ENCODE measurements around the gene MCM7. TPM values are rescaled to one million over a fixed set of nuclear protein-coding genes. Genes with fewer than 3 reads are reported as not detected.

MCM7 gene
- polyA plus RNA-seq, 1 experiment: 39.5 TPM

DNA sequence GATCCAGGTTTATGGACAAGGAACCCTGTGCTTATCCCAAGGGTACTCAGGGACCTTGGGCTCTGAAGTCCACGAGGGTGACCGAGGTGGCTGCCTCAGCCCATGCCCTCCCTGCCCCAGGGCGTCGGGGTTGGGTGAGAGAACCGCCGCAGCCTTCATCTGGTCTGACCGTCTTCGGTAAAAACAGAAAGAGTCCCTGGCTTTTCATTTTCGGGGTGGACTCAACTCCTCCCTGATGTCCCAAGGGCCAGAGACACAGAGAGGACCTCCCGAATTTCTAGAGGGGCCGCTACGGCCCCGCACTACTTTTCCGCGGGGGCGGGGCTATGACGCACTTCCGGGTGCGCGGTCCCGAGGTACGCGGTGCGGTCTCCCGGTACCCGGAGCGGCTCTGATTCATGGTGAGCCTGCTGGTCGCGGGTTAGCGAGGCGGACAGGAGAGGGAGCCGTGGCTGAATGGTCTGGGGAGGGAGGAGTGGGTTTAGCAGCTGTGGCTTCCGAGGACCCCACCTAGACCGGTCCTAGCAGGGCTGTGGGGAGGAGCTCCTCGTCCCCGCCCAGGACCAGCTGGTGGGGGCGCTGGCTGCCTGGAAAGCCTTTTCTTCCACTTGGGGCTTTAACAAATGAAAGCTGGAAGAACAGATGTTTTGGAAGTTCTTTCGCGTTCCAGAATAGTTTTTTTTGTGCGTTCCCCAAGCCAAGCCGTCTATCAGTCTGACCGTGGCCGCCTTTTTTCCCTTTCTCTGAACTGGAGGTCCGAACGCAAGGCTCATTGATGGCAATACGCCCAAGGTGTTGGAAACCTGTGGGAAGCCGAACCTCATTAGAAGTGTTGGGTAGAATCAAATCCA lies 51.5 kb downstream of the MCM7 start, which contains the start of gene ZSCAN21:
ZSCAN21 (plus strand) TSS at position 334 of the 851 bp plus-strand sequence. CDS start 7,233 bp downstream, outside the sequence.
- ChIA-PET CTCF (interaction anchor here (11.8 kb wide), 1 partner anchor 56 kb away, joined by 174 read pairs; no protein-coding TSS in a partner anchor), POLR2A (interaction anchor here (0.6 to 1.7 kb wide), 7 partner anchors 14 to 130 kb away, joined by 3 to 7 read pairs (median 3); partner anchors contain the start of genes TRIM4, ZKSCAN1 and ZNF3)
- Histone ChIP-seq H3K9me3 (ENCODE audit: control insufficient read depth, insufficient read depth, low read length) (no peaks in the 10 kb centered on the region), H3K4me3 (ENCODE audit: low read depth, low read length) (peak within 1 kb of the TSS; percentile 85), H3K27me3 (ENCODE audit: control insufficient read depth, insufficient read depth, low read length) (no peaks in the 10 kb centered on the region), H3K27ac (ENCODE audit: low read depth, low read length) (peak within 1 kb of the TSS; percentile 99)
- peak; percentile 62 for DNase-seq (ENCODE audit: low read depth, low spot score)
- TF ChIP-seq, protein P1, sequence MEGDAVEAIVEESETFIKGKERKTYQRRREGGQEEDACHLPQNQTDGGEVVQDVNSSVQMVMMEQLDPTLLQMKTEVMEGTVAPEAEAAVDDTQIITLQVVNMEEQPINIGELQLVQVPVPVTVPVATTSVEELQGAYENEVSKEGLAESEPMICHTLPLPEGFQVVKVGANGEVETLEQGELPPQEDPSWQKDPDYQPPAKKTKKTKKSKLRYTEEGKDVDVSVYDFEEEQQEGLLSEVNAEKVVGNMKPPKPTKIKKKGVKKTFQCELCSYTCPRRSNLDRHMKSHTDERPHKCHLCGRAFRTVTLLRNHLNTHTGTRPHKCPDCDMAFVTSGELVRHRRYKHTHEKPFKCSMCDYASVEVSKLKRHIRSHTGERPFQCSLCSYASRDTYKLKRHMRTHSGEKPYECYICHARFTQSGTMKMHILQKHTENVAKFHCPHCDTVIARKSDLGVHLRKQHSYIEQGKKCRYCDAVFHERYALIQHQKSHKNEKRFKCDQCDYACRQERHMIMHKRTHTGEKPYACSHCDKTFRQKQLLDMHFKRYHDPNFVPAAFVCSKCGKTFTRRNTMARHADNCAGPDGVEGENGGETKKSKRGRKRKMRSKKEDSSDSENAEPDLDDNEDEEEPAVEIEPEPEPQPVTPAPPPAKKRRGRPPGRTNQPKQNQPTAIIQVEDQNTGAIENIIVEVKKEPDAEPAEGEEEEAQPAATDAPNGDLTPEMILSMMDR (IDR thresholded peaks at IDR 0.05; ENCODE audit: low read depth, low read length): peak; percentile 32; the same call in 1 of the 2 replicates

DNA sequence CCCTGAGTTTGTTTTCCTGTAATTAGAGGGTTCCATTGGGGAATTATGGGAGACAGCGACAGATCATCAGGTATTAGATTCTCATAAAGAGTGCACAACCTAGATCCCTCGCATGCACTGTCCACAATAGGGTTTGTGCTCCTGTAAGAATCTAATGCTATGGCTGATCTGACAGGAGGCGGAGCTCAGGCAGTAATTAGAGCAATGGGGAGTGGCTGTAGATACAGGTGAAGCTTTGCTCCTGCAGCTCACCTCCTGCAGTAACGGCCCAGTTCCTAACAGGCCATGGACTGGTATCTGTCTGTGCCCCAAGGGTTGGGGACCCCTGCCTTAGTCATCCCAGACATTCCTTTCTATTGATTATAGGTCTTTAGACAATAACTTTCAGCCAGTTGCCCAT lies 52.5 kb downstream of the MCM7 start:
- Histone ChIP-seq H3K9me3 (ENCODE audit: control insufficient read depth, insufficient read depth, low read length) (no peaks in the 10 kb centered on the region), H3K4me3 (ENCODE audit: low read depth, low read length) (no peak overlapping the region), H3K27ac (ENCODE audit: low read depth, low read length) (no peak overlapping the region), H3K27me3 (ENCODE audit: control insufficient read depth, insufficient read depth, low read length) (no peaks in the 10 kb centered on the region)
- POLR2A ChIA-PET: interaction anchor here (1.7 kb wide), 1 partner anchor 13 kb away, joined by 7 read pairs; no protein-coding TSS in a partner anchor
- CTCF ChIA-PET: interaction anchor here (0.5 to 11.8 kb wide), 2 partner anchors 55 to 266 kb away, joined by 3 to 174 read pairs; no protein-coding TSS in a partner anchor
- no peak for DNase-seq (ENCODE audit: low read depth, low spot score)
- TF ChIP-seq, protein P1 (IDR thresholded peaks at IDR 0.05; ENCODE audit: low read depth, low read length): no peak

DNA sequence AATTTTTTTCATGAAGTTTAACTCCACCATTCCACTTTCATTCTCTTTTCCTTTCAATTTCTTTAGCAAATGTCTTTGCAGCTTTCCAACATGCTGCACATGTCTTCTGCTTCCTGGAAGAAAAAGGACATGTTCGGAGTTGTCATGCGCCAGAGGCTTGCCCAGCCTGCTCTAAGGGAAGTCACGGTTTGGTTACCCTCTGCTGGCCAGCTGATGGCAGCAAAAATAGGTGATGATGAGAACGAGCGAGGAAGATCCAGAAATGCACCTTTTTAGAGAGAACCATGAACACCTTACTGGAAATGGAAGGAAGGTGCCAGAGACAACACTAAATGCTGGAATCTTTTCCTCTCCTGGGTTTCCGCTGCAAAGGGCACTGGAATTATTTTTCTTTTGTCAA lies 56.5 kb downstream of the MCM7 start:
- POLR2A ChIA-PET: interaction anchor here (0.7 kb wide), 1 partner anchor 33 kb away, joined by 7 read pairs; no protein-coding TSS in a partner anchor
- DNase-seq (ENCODE audit: low read depth, low spot score): no peak
- no peaks in the 10 kb centered on the region for H3K27me3 ChIP-seq (ENCODE audit: control insufficient read depth, insufficient read depth, low read length)
- no peaks in the 10 kb centered on the region for H3K9me3 ChIP-seq (ENCODE audit: control insufficient read depth, insufficient read depth, low read length)
- CTCF ChIA-PET: no interaction called here
- H3K4me3 ChIP-seq (ENCODE audit: low read depth, low read length): no peak overlapping the region
- no peak overlapping the region for H3K27ac ChIP-seq (ENCODE audit: low read depth, low read length)
- TF ChIP-seq, protein P1 (IDR thresholded peaks at IDR 0.05; ENCODE audit: low read depth, low read length): no peak

Small RNAs within 50 kb of the gene (small RNA-seq; reads per million reads assigned to genes)
- gene MIR106B (ENCODE audit: insufficient read length, low read depth) (29,865 reads per million, percentile 100 among the genes with 10 or more reads in this experiment), gene MIR25 (ENCODE audit: insufficient read length, low read depth) (14,751 reads per million, percentile 99 among the genes with 10 or more reads in this experiment), gene MIR93 (ENCODE audit: insufficient read length, low read depth) (4,957 reads per million, percentile 98 among the genes with 10 or more reads in this experiment)

Other genes starting within 250 kb of the MCM7 start
- gene OR2AE1, start 224.4 kb downstream of the MCM7 start, polyA plus RNA-seq (2011; rRNA removed): not detected in 2 replicates
- gene TRIM4, start 181.9 kb downstream of the MCM7 start, polyA plus RNA-seq (2011; rRNA removed): 27.0 and 32.7 TPM in 2 replicates
- not detected in 2 replicates for gene GJC3, start 171.8 kb downstream of the MCM7 start, polyA plus RNA-seq (2011; rRNA removed)
- gene AZGP1, start 125.4 kb downstream of the MCM7 start, polyA plus RNA-seq (2011; rRNA removed): not detected in 2 replicates
- gene ZKSCAN1, start 85.8 kb downstream of the MCM7 start, polyA plus RNA-seq (2011; rRNA removed): 36.8 and 42.7 TPM in 2 replicates
- gene ZSCAN21, start 51.6 kb downstream of the MCM7 start, polyA plus RNA-seq (2011; rRNA removed): 13.9 and 15.2 TPM in 2 replicates
- gene ZNF3, start 19.7 kb downstream of the MCM7 start, polyA plus RNA-seq (2011; rRNA removed): 35.3 and 37.0 TPM in 2 replicates
- 265 and 308 TPM in 2 replicates for gene COPS6, start 12.4 kb downstream of the MCM7 start, polyA plus RNA-seq (2011; rRNA removed)
- 25.4 and 26.1 TPM in 2 replicates for gene AP4M1, start 246 bp upstream of the MCM7 start, polyA plus RNA-seq (2011; rRNA removed)
- gene TAF6, start 18.0 kb upstream of the MCM7 start, polyA plus RNA-seq (2011; rRNA removed): 28.2 and 31.2 TPM in 2 replicates
- gene CNPY4, start 18.2 kb upstream of the MCM7 start, polyA plus RNA-seq (2011; rRNA removed): 26.3 and 29.7 TPM in 2 replicates
- gene MBLAC1, start 25.6 kb upstream of the MCM7 start, polyA plus RNA-seq (2011; rRNA removed): 0.55 and 0.56 TPM in 2 replicates
- 122 and 160 TPM in 2 replicates for gene LAMTOR4, start 47.5 kb upstream of the MCM7 start, polyA plus RNA-seq (2011; rRNA removed)
- 3.5 and 6.2 TPM in 2 replicates for gene TRAPPC14, start 57.3 kb upstream of the MCM7 start, polyA plus RNA-seq (2011; rRNA removed)
- gene GAL3ST4, start 67.2 kb upstream of the MCM7 start, polyA plus RNA-seq (2011; rRNA removed): 14.4 and 16.0 TPM in 2 replicates
- 2.6 TPM in 2 replicates for gene GPC2, start 76.0 kb upstream of the MCM7 start, polyA plus RNA-seq (2011; rRNA removed)
- gene STAG3, start 76.5 kb upstream of the MCM7 start, polyA plus RNA-seq (2011; rRNA removed): 0.15 and 0.22 TPM in 2 replicates
- 0.42 TPM in 1 of 2 replicates, not detected in the other for gene PVRIG, start 118.6 kb upstream of the MCM7 start, polyA plus RNA-seq (2011; rRNA removed)
- not detected in 2 replicates for gene SPDYE3, start 206.3 kb upstream of the MCM7 start, polyA plus RNA-seq (2011; rRNA removed)